Measurements from ENCODE around the gene AGMO.

GRCh38 chr7:15525652-15526263 is 36.1 kb downstream of the AGMO start:
- TF ChIP-seq CTCF (IDR thresholded peaks at IDR 0.05; ENCODE audit: low read depth, low read length) (no peak), POLR2A (IDR thresholded peaks at IDR 0.05; ENCODE audit: extremely low read depth, insufficient read length) (no peak)
